Measurements from ENCODE around the gene NR1D1. TPM values are rescaled to one million over a fixed set of nuclear protein-coding genes. Genes with fewer than 3 reads are reported as not detected.

The NR1D1 gene
- total and polyA plus RNA-seq, 2 of the 13 experiments (the other 11 are each of a cell fraction or from before 2014, with no cell fraction given), result 2.1 to 2.7 TPM

GRCh38 chr17:40098846-40099618 lies 1.4 kb downstream of the NR1D1 start (continued):
- TF ChIP-seq YEATS2 (CRISPR knock-in tag; IDR thresholded peaks at IDR 0.05; ENCODE audit: borderline replicate concordance) (peak; percentile 80; the same call in 1 of the 2 replicates), ZC3H4 (CRISPR knock-in tag; IDR thresholded peaks at IDR 0.05; ENCODE audit: borderline replicate concordance) (0 out of 2 replicates have a peak, but pooled peaks have one; percentile 15), REPIN1 (CRISPR knock-in tag; IDR thresholded peaks at IDR 0.05; ENCODE audit: borderline replicate concordance, low read depth) (peak; percentile 65; the same call in 1 of the 2 replicates), ZNF276 (CRISPR knock-in tag; IDR thresholded peaks at IDR 0.05; ENCODE audit: low read depth) (0 out of 2 replicates have a peak, but pooled peaks have one; percentile 80), MIER2 (CRISPR knock-in tag; IDR thresholded peaks at IDR 0.05) (peak; percentile 75), SOX13 (IDR thresholded peaks at IDR 0.05) (0 out of 2 replicates have a peak, but pooled peaks have one; percentile 66), SOX13 (CRISPR knock-in tag; conservative IDR thresholded peaks at IDR 0.05 in 1 of 2, IDR thresholded peaks at IDR 0.05 in 1 of 2) (peak in 1 of 2 experiments; percentile 93; a peak in 2 of 4 replicates), ZNF644 (CRISPR knock-in tag; IDR thresholded peaks at IDR 0.05; ENCODE audit: low read depth) (peak; percentile 18; the same call in 1 of the 2 replicates), REL (CRISPR knock-in tag; conservative IDR thresholded peaks at IDR 0.05) (peak; percentile 93), ZNF605 (CRISPR knock-in tag; IDR thresholded peaks at IDR 0.05) (peak; percentile 97), ZNF549 (CRISPR knock-in tag; IDR thresholded peaks at IDR 0.05) (no peak), AGO2 (optimal IDR thresholded peaks at IDR 0.05; ENCODE audit: low read depth, low read length) (peak; percentile 76), MED13 (CRISPR knock-in tag; IDR thresholded peaks at IDR 0.05) (0 out of 2 replicates have a peak, but pooled peaks have one; percentile 50), TP53 (CRISPR knock-in tag; conservative IDR thresholded peaks at IDR 0.05) (peak; percentile 26; the same call in 1 of the 2 replicates), NRL (CRISPR knock-in tag; IDR thresholded peaks at IDR 0.05; ENCODE audit: borderline replicate concordance) (peak; percentile 90), MLXIP (CRISPR knock-in tag; IDR thresholded peaks at IDR 0.05; ENCODE audit: borderline replicate concordance) (0 out of 2 replicates have a peak, but pooled peaks have one; percentile 64), SAFB2 (CRISPR knock-in tag; IDR thresholded peaks at IDR 0.05; ENCODE audit: borderline replicate concordance, low read depth) (peak; percentile 89), TBL1XR1 (IDR thresholded peaks at IDR 0.05; ENCODE audit: borderline replicate concordance, low read length, partially characterized antibody) (peak; percentile 74), ZNF615 (CRISPR knock-in tag; IDR thresholded peaks at IDR 0.05; ENCODE audit: borderline replicate concordance) (peak; percentile 26; the same call in 1 of the 2 replicates)
- TF ChIP-seq, protein P1, sequence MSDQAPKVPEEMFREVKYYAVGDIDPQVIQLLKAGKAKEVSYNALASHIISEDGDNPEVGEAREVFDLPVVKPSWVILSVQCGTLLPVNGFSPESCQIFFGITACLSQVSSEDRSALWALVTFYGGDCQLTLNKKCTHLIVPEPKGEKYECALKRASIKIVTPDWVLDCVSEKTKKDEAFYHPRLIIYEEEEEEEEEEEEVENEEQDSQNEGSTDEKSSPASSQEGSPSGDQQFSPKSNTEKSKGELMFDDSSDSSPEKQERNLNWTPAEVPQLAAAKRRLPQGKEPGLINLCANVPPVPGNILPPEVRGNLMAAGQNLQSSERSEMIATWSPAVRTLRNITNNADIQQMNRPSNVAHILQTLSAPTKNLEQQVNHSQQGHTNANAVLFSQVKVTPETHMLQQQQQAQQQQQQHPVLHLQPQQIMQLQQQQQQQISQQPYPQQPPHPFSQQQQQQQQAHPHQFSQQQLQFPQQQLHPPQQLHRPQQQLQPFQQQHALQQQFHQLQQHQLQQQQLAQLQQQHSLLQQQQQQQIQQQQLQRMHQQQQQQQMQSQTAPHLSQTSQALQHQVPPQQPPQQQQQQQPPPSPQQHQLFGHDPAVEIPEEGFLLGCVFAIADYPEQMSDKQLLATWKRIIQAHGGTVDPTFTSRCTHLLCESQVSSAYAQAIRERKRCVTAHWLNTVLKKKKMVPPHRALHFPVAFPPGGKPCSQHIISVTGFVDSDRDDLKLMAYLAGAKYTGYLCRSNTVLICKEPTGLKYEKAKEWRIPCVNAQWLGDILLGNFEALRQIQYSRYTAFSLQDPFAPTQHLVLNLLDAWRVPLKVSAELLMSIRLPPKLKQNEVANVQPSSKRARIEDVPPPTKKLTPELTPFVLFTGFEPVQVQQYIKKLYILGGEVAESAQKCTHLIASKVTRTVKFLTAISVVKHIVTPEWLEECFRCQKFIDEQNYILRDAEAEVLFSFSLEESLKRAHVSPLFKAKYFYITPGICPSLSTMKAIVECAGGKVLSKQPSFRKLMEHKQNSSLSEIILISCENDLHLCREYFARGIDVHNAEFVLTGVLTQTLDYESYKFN (CRISPR knock-in tag; conservative IDR thresholded peaks at IDR 0.05), result peak; percentile 90
